ENCODE measurements around the gene CNBP. TPM values are rescaled to one million over a fixed set of nuclear protein-coding genes. Genes with fewer than 3 reads are reported as not detected.

Gene CNBP
- total and polyA plus RNA-seq, 10 of the 15 experiments (the other 5 are each of a cell fraction or from before 2014, with no cell fraction given), result 300 to 719 (median 439) TPM

DNA sequence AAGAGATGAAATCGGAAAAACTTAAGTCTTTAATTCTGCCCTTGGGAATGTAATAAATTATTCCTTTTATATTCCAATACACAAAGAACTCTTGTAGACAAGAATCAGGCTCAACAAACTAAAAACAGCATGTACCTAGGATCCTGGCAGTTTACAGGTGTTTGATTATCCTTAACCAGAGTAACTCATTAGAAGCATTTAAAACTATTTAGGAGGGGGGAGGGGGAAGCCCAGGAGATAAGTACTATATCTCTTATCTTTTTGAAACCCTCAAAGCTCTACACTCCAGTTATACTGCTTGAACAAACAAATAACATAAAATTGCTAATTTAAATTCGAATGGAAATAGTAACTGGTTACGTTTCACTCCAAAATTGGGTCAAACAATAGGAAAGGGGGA lies 1.9 kb downstream of the CNBP start:
- DNase-seq (ENCODE audit: low read depth, low spot score), result no peak
- Histone ChIP-seq H3K27ac (ENCODE audit: control insufficient read depth, insufficient read depth) (peak overlapping the region; percentile 97), H3K9ac (ENCODE audit: control insufficient read depth, insufficient read depth, low read length) (peak overlapping the region; percentile 99), H3K9me3 (replicated peaks; ENCODE audit: control insufficient read depth, insufficient read depth, low read length) (no peaks in the 10 kb centered on the region; the same call in 2 of the 3 replicates), H4K20me1 (ENCODE audit: control insufficient read depth, insufficient read depth) (peaks cover 10% of the 10 kb centered on the region), H3K36me3 (ENCODE audit: control insufficient read depth in 2 of 2, insufficient read depth in 2 of 2, low read length in 1 of 2) (peaks cover 1 to 7% of the 10 kb centered on the region in 2 experiments; a peak in 2 of 4 replicates), H3K4me3 (peak overlapping the region; percentile 97), H3K27me3 (replicated peaks in 1 of 2; ENCODE audit: control insufficient read depth in 2 of 2, insufficient read depth in 2 of 2, low read length in 1 of 2) (no peaks in the 10 kb centered on the region), H2AFZ (ENCODE audit: control insufficient read depth, low read depth, low read length) (no peak overlapping the region), H3K4me1 (ENCODE audit: control insufficient read depth, insufficient read depth, low read length) (peaks cover 9% of the 10 kb centered on the region), H3K4me2 (ENCODE audit: control insufficient read depth, insufficient read depth) (peak overlapping the region; percentile 83), H3K79me2 (ENCODE audit: control insufficient read depth, insufficient read depth, low read length) (peaks cover 88% of the 10 kb centered on the region)
- POLR2A ChIA-PET, result interaction anchor here (1.5 to 3.8 kb wide), 3 partner anchors 14 to 61 kb away, joined by 7 to 20 read pairs (median 9); partner anchors contain the start of gene RAB43
- SMC1A ChIA-PET (ENCODE audit: uncharacterized antibody, unreplicated experiment), result interaction anchor here (0.7 to 1.6 kb wide), 2 partner anchors 10 to 20 kb away, joined by 3 to 6 read pairs; no protein-coding TSS in a partner anchor
- intact Hi-C loops (cut with micrococcal nuclease; ENCODE audit: unreplicated experiment) (loop anchor here (5.0 to 10.0 kb wide), 3 partner anchors 60 to 527 kb away; partner anchors contain the start of genes RAB43 and RPN1), in situ Hi-C loops (cut with MboI) (no loop called here)
- no peak for ATAC-seq
- RAD21 ChIA-PET (ENCODE audit: unreplicated experiment), result interaction anchor here (1.2 to 2.0 kb wide), 3 partner anchors 20 to 65 kb away, joined by 3 to 4 read pairs (median 3); partner anchors contain the start of gene RAB43
- FAIRE-seq, result no peak
- no TSS peak for BruUV-seq (replicated peaks)
- CTCF ChIA-PET, result interaction anchor here (1.0 to 3.0 kb wide), 5 partner anchors 19 to 65 kb away, joined by 3 to 11 read pairs (median 4); no protein-coding TSS in a partner anchor
- 0% methylated on average over 3 of the region's 3 CpGs for WGBS (ENCODE audit: insufficient coverage, insufficient replicate concordance, low lambda C conversion rate, missing lambda C conversion rate)
- TF ChIP-seq, protein P1, sequence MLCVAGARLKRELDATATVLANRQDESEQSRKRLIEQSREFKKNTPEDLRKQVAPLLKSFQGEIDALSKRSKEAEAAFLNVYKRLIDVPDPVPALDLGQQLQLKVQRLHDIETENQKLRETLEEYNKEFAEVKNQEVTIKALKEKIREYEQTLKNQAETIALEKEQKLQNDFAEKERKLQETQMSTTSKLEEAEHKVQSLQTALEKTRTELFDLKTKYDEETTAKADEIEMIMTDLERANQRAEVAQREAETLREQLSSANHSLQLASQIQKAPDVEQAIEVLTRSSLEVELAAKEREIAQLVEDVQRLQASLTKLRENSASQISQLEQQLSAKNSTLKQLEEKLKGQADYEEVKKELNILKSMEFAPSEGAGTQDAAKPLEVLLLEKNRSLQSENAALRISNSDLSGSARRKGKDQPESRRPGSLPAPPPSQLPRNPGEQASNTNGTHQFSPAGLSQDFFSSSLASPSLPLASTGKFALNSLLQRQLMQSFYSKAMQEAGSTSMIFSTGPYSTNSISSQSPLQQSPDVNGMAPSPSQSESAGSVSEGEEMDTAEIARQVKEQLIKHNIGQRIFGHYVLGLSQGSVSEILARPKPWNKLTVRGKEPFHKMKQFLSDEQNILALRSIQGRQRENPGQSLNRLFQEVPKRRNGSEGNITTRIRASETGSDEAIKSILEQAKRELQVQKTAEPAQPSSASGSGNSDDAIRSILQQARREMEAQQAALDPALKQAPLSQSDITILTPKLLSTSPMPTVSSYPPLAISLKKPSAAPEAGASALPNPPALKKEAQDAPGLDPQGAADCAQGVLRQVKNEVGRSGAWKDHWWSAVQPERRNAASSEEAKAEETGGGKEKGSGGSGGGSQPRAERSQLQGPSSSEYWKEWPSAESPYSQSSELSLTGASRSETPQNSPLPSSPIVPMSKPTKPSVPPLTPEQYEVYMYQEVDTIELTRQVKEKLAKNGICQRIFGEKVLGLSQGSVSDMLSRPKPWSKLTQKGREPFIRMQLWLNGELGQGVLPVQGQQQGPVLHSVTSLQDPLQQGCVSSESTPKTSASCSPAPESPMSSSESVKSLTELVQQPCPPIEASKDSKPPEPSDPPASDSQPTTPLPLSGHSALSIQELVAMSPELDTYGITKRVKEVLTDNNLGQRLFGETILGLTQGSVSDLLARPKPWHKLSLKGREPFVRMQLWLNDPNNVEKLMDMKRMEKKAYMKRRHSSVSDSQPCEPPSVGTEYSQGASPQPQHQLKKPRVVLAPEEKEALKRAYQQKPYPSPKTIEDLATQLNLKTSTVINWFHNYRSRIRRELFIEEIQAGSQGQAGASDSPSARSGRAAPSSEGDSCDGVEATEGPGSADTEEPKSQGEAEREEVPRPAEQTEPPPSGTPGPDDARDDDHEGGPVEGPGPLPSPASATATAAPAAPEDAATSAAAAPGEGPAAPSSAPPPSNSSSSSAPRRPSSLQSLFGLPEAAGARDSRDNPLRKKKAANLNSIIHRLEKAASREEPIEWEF (IDR thresholded peaks at IDR 0.05; ENCODE audit: insufficient replicate concordance, low read depth, low read length), result no peak
- TF ChIP-seq, protein P2, sequence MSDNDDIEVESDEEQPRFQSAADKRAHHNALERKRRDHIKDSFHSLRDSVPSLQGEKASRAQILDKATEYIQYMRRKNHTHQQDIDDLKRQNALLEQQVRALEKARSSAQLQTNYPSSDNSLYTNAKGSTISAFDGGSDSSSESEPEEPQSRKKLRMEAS (IDR thresholded peaks at IDR 0.05; ENCODE audit: low read depth, low read length), result no peak
- no peak for TF ChIP-seq ASH2L (IDR thresholded peaks at IDR 0.05; ENCODE audit: borderline replicate concordance, low read depth)

Measured in GM12878 (cell line).